HCT116 (cell line): ENCODE results near the gene ENOX1. TPM values are rescaled to one million over a fixed set of nuclear protein-coding genes. Genes with fewer than 3 reads are reported as not detected.

Experiments used
- ATAC-seq: fragments of 200-7000 bp; cut with Tn5 transposase; 2 replicates; pipeline ENCODE4 v1.9.1; 2020; ENCODE audit warnings: mild to moderate bottlenecking, moderate library complexity
- BruUV-seq: library from RNA; stranded (reverse); fragments of 400-500 nt; replicated peaks from 2 replicates; lab custom pipeline; 2021; lab: Mats Ljungman, UMichigan
- CTCF ChIA-PET: fragments of 300-600 bp; sonication (Branson Sonifier 250); formaldehyde crosslinking; loops from one replicate; lab custom pipeline; 2021; ENCODE audit warnings: antibody characterized with exemption; lab: Charles Lee
- POLR2A ChIA-PET: fragments of 300-600, 350-600 bp; sonication (Branson Sonifier 250); formaldehyde crosslinking; loops from one replicate; lab custom pipeline; 2021; ENCODE audit warnings: antibody characterized with exemption; lab: Charles Lee
- RAD21 ChIA-PET, 2 experiments: fragments of 300-600 bp; sonication (Branson Sonifier 250); formaldehyde crosslinking; loops; one replicate each; lab custom pipeline; 2023; ENCODE audit warnings: low total read pairs in 2 of 2; ENCODE audit not compliant: uncharacterized antibody in 2 of 2, unreplicated experiment in 2 of 2, low non-redundant PET in 1 of 2; lab: Charles Lee
- DNase-seq: peaks from one replicate; pipeline ENCODE4 v3.0.0-alpha.2; 2010; ENCODE audit warnings: low read depth, low spot score
- H2AFZ ChIP-seq: fragments of 200-600 bp; shearing (Covaris generic), sonication (generic); 2 replicates; pipeline ENCODE4 v1.6.1; 2017; ENCODE audit warnings: low read depth, mixed run types, mixed read lengths, antibody characterized with exemption, low read length; ENCODE audit not compliant: poor library complexity, severe bottlenecking
- H3K27ac ChIP-seq: 2 replicates; pipeline ENCODE4 v1.5.1; 2012; ENCODE audit warnings: low read depth, low read length
- H3K27me3 ChIP-seq: fragments of 200-600 bp; sonication (generic); 2 replicates; pipeline ENCODE4 v1.6.1; 2016; ENCODE audit warnings: mixed run types, low read length, mixed read lengths; ENCODE audit not compliant: insufficient read depth
- H3K36me3 ChIP-seq, 2 experiments: fragments of 200-500 bp in 1 of 2; fragments of 200-600 bp in 1 of 2; sonication (Bioruptor generic) in 1 of 2; sonication (generic) in 1 of 2; 2 replicates each; pipeline versions ENCODE4 v1.5.1 to v1.6.1; 2014 to 2016; ENCODE audit warnings: low read length in 2 of 2, inconsistent platforms in 1 of 2, mixed read lengths in 1 of 2, mixed run types in 1 of 2; ENCODE audit not compliant: insufficient read depth in 2 of 2, control insufficient read depth in 1 of 2
- H3K4me1 ChIP-seq, 2 experiments: fragments of 200-600 bp in 1 of 2; sonication (generic) in 1 of 2; 2 replicates each; pipeline versions ENCODE4 v1.5.1 to v1.6.1; 2012 to 2017; ENCODE audit warnings: low read length in 2 of 2, inconsistent platforms in 1 of 2, mild to moderate bottlenecking in 1 of 2, mixed read lengths in 1 of 2, mixed run types in 1 of 2, moderate library complexity in 1 of 2; ENCODE audit not compliant: insufficient read depth in 2 of 2, control insufficient read depth in 1 of 2
- H3K4me2 ChIP-seq: fragments of 200-600 bp; sonication (generic); 2 replicates; pipeline ENCODE4 v1.6.1; 2017; ENCODE audit warnings: mixed run types, low read length, mixed read lengths
- H3K4me3 ChIP-seq, 2 experiments: fragments of 200-600 bp in 1 of 2; sonication (generic) in 1 of 2; replicated peaks in 1 of 2; 2 replicates each; pipeline ENCODE4 v1.5.1; 2011 to 2016; ENCODE audit warnings: low read length in 2 of 2, control low read depth in 1 of 2, low read depth in 1 of 2, mild to moderate bottlenecking in 1 of 2, mixed read lengths in 1 of 2, mixed run types in 1 of 2
- H3K79me2 ChIP-seq: fragments of 200-600 bp; sonication (generic); 2 replicates; pipeline ENCODE4 v1.6.1; 2017; ENCODE audit warnings: mild to moderate bottlenecking, mixed run types, low read length, moderate library complexity, mixed read lengths; ENCODE audit not compliant: insufficient read depth
- H3K9ac ChIP-seq: fragments of 200-600 bp; sonication (generic); 2 replicates; pipeline ENCODE4 v1.6.1; 2016; ENCODE audit warnings: low read length, mixed read lengths
- H3K9me2 ChIP-seq: fragments of 200-600 bp; sonication (generic), shearing (Covaris generic); 2 replicates; pipeline ENCODE4 v1.6.1; 2017; ENCODE audit warnings: mixed run types, mild to moderate bottlenecking, moderate library complexity; ENCODE audit not compliant: insufficient read depth
- H3K9me3 ChIP-seq, 2 experiments: fragments of 200-500 bp in 1 of 2; fragments of 200-600 bp in 1 of 2; sonication (Bioruptor generic) in 1 of 2; sonication (generic) in 1 of 2; 2 replicates each; pipeline ENCODE4 v1.6.1; 2014 to 2017; ENCODE audit warnings: low read length in 2 of 2, mixed read lengths in 2 of 2, inconsistent platforms in 1 of 2, low read depth in 1 of 2, mild to moderate bottlenecking in 1 of 2, mixed run types in 1 of 2, moderate library complexity in 1 of 2; ENCODE audit not compliant: control insufficient read depth in 1 of 2, insufficient read depth in 1 of 2
- H4K20me1 ChIP-seq: fragments of 200-600 bp; sonication (generic), shearing (Covaris generic); 2 replicates; pipeline ENCODE4 v1.6.1; 2017; ENCODE audit warnings: mixed run types, mild to moderate bottlenecking, moderate library complexity; ENCODE audit not compliant: insufficient read depth
- EGR1 ChIP-seq: IDR thresholded peaks from 2 replicates; pipeline ENCODE4 v1.6.1; 2012; ENCODE audit warnings: low read depth
- EZH2phosphoT487 ChIP-seq: fragments of 200-600 bp; IDR thresholded peaks from 2 replicates; pipeline ENCODE4 v1.6.1; 2018; ENCODE audit warnings: antibody characterized with exemption, borderline replicate concordance
- POLR2A ChIP-seq: IDR thresholded peaks from 2 replicates; pipeline ENCODE4 v1.7.0; 2011; ENCODE audit warnings: borderline replicate concordance; ENCODE audit not compliant: insufficient read depth, insufficient read length; ENCODE audit errors: extremely low read depth
- POLR2AphosphoS5 ChIP-seq: IDR thresholded peaks from 2 replicates; pipeline ENCODE4 v1.6.1; 2011; ENCODE audit warnings: mild to moderate bottlenecking, low read depth, low read length, moderate library complexity
- SIN3A ChIP-seq: IDR thresholded peaks from 2 replicates; pipeline ENCODE4 v1.6.1; 2012; ENCODE audit warnings: low read depth
- SRF ChIP-seq: IDR thresholded peaks from 2 replicates; pipeline ENCODE4 v1.6.1; 2012; ENCODE audit warnings: low read depth
- TCF7L2 ChIP-seq: IDR thresholded peaks from 2 replicates; pipeline ENCODE4 v1.7.0; 2011; ENCODE audit warnings: borderline replicate concordance, inconsistent platforms; ENCODE audit not compliant: insufficient read depth, insufficient read length; ENCODE audit errors: extremely low read depth
- intact Hi-C: fragments of 100-400 bp; cut with micrococcal nuclease; formaldehyde crosslinking; loops from 2 replicates; pipeline ENCODE4 v1.10.0; 2022
- total RNA-seq: library from RNA; stranded (reverse); gene quantifications from one replicate; pipeline ENCODE4 v1.2.1, GENCODE V29; 2021; ENCODE audit not compliant: unreplicated experiment
- TF ChIP-seq, protein P1 (sequence below): IDR thresholded peaks from 2 replicates; pipeline ENCODE4 v1.6.1; 2012
- TF ChIP-seq, protein P2 (sequence below): IDR thresholded peaks from 2 replicates; pipeline ENCODE4 v1.6.1; 2011; ENCODE audit warnings: mild to moderate bottlenecking, low read length, moderate library complexity; ENCODE audit not compliant: insufficient replicate concordance; ENCODE audit errors: extremely low read depth
- TF ChIP-seq, protein P3 (sequence below), 3 experiments: fragments of 200-600 bp in 1 of 3; sonication (generic) in 1 of 3; IDR thresholded peaks in 2 of 3; conservative IDR thresholded peaks in 1 of 3; 2 replicates each; pipeline ENCODE4 v1.5.1; 2012 to 2017; ENCODE audit warnings: low read depth in 2 of 3, low read length in 2 of 3, antibody characterized with exemption in 1 of 3, borderline replicate concordance in 1 of 3, control low read depth in 1 of 3, mild to moderate bottlenecking in 1 of 3, mixed read lengths in 1 of 3, mixed run types in 1 of 3, moderate library complexity in 1 of 3; ENCODE audit not compliant: insufficient read depth in 1 of 3

The ENOX1 gene
- total RNA-seq, 1 experiment from 2014 or later: 4.5 TPM

DNA sequence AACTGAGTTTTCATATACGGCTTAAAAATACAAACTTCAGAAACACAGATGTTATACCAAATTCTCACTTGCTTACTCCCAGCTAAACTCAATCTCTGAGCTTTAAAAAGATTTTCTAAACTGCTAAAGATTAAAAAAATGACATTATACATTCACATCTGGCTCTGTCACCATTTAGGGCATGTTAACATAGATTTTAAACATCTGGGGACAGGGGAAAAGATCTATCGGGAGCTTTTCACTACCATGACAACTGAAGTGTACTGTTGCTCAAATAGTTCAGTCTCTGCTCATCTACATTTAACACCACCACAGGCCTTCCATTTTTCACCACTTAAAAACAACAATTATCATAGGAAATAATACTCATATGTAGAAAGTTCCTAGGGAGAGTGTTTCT is 190.8 kb downstream of the ENOX1 start:
- no peak for ATAC-seq
- RAD21 ChIA-PET: no interaction called here
- no peak overlapping the region for H2AFZ ChIP-seq
- H3K9me3 ChIP-seq: no peaks in the 10 kb centered on the region
- no peak overlapping the region for H3K4me3 ChIP-seq
- H3K27ac ChIP-seq: no peak overlapping the region
- intact Hi-C loops: no loop called here
- BruUV-seq: no TSS peak
- H3K4me2 ChIP-seq: no peak overlapping the region
- DNase-seq: no peak
- H3K9ac ChIP-seq: no peak overlapping the region
- H4K20me1 ChIP-seq: no peaks in the 10 kb centered on the region
- no peaks in the 10 kb centered on the region for H3K9me2 ChIP-seq
- no peaks in the 10 kb centered on the region for H3K36me3 ChIP-seq
- no peak for TF ChIP-seq SIN3A
- TF ChIP-seq, protein P1, sequence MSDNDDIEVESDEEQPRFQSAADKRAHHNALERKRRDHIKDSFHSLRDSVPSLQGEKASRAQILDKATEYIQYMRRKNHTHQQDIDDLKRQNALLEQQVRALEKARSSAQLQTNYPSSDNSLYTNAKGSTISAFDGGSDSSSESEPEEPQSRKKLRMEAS: no peak
- TF ChIP-seq EGR1: no peak
- TF ChIP-seq POLR2A: no peak
- TF ChIP-seq EZH2phosphoT487: no peak
- TF ChIP-seq SRF: no peak
- TF ChIP-seq POLR2AphosphoS5: no peak
- TF ChIP-seq, all 23 proteins: peak for 0
- Histone ChIP-seq H3K27me3 (no peaks in the 10 kb centered on the region), H3K79me2 (no peaks in the 10 kb centered on the region), H3K4me1 (no peaks in the 10 kb centered on the region)
- POLR2A ChIA-PET: no interaction called here
- CTCF ChIA-PET: no interaction called here

DNA sequence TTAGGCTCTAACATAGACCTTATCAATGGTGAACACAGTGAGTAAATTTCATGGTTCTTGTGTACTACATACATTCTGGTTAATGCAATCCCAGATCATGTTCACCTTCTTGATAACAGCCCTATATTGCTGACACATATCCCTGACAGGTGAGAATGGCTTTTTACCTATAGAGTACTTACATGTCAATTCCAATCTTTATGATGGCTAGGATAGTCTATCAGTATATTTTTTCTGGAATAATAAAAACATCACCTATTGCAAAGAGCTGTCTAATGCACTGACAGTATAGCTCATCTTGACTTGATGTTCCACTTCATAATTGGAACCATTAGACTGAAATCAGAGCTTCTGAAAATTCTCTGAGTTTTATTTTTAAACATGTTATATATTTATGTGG is 199.4 kb downstream of the ENOX1 start:
- no peak overlapping the region for H3K27ac ChIP-seq
- no peak overlapping the region for H3K4me3 ChIP-seq
- no peak overlapping the region for H3K9ac ChIP-seq
- ChIA-PET CTCF (no interaction called here), RAD21 (no interaction called here), POLR2A (no interaction called here)
- intact Hi-C loops: no loop called here
- H4K20me1 ChIP-seq: no peaks in the 10 kb centered on the region
- H3K4me2 ChIP-seq: no peak overlapping the region
- H3K9me3 ChIP-seq: no peaks in the 10 kb centered on the region
- H2AFZ ChIP-seq: no peak overlapping the region
- ATAC-seq (no peak), DNase-seq (no peak)
- no peaks in the 10 kb centered on the region for H3K79me2 ChIP-seq
- no peaks in the 10 kb centered on the region for H3K9me2 ChIP-seq
- TF ChIP-seq EGR1 (no peak), TCF7L2 (no peak)
- TF ChIP-seq, protein P2, sequence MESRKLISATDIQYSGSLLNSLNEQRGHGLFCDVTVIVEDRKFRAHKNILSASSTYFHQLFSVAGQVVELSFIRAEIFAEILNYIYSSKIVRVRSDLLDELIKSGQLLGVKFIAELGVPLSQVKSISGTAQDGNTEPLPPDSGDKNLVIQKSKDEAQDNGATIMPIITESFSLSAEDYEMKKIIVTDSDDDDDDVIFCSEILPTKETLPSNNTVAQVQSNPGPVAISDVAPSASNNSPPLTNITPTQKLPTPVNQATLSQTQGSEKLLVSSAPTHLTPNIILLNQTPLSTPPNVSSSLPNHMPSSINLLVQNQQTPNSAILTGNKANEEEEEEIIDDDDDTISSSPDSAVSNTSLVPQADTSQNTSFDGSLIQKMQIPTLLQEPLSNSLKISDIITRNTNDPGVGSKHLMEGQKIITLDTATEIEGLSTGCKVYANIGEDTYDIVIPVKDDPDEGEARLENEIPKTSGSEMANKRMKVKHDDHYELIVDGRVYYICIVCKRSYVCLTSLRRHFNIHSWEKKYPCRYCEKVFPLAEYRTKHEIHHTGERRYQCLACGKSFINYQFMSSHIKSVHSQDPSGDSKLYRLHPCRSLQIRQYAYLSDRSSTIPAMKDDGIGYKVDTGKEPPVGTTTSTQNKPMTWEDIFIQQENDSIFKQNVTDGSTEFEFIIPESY: no peak
- TF ChIP-seq, protein P3, sequence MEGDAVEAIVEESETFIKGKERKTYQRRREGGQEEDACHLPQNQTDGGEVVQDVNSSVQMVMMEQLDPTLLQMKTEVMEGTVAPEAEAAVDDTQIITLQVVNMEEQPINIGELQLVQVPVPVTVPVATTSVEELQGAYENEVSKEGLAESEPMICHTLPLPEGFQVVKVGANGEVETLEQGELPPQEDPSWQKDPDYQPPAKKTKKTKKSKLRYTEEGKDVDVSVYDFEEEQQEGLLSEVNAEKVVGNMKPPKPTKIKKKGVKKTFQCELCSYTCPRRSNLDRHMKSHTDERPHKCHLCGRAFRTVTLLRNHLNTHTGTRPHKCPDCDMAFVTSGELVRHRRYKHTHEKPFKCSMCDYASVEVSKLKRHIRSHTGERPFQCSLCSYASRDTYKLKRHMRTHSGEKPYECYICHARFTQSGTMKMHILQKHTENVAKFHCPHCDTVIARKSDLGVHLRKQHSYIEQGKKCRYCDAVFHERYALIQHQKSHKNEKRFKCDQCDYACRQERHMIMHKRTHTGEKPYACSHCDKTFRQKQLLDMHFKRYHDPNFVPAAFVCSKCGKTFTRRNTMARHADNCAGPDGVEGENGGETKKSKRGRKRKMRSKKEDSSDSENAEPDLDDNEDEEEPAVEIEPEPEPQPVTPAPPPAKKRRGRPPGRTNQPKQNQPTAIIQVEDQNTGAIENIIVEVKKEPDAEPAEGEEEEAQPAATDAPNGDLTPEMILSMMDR (IDR thresholded peaks at IDR 0.05 in 2 of 3, conservative IDR thresholded peaks at IDR 0.05 in 1 of 3; ENCODE audit: borderline replicate concordance in 1 of 3, insufficient read depth in 1 of 3, low read depth in 2 of 3, low read length in 2 of 3): no peak
- TF ChIP-seq, protein P1: no peak
- no peaks in the 10 kb centered on the region for H3K36me3 ChIP-seq
- H3K27me3 ChIP-seq: no peaks in the 10 kb centered on the region
- no peaks in the 10 kb centered on the region for H3K4me1 ChIP-seq
- BruUV-seq: no TSS peak
